Measurements from ENCODE around the gene DET1. TPM values are rescaled to one million over a fixed set of nuclear protein-coding genes. Genes with fewer than 3 reads are reported as not detected.

The DET1 gene
- total RNA-seq, 4 donors from 2014 or later, result 4.1 to 8.7 (median 6.7) TPM

DNA sequence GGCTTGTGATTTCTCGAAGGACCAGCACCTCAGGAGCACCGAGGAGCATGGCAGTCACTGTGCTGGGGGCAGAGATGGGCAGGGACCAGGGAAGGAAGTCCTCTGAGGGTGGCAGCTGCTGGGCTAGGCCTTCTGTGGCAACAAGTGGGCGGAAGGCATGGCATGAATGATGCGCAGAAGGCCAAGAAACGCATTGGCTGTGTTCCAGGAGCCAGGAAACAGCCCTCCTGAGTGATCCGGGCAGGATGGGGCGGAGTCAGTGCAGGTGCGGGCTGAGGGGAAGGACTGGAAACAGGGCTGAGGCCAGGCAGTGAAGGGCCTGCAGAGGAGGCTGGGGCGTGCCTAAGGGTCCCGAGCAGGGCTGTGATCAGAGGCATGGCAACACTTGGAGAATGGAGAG, 55.3 kb downstream of the DET1 start:
- ATAC-seq (ENCODE audit: low FRiP score) (no peak), DNase-seq (ENCODE audit: low spot score) (no peak)
- TF ChIP-seq, protein P1, sequence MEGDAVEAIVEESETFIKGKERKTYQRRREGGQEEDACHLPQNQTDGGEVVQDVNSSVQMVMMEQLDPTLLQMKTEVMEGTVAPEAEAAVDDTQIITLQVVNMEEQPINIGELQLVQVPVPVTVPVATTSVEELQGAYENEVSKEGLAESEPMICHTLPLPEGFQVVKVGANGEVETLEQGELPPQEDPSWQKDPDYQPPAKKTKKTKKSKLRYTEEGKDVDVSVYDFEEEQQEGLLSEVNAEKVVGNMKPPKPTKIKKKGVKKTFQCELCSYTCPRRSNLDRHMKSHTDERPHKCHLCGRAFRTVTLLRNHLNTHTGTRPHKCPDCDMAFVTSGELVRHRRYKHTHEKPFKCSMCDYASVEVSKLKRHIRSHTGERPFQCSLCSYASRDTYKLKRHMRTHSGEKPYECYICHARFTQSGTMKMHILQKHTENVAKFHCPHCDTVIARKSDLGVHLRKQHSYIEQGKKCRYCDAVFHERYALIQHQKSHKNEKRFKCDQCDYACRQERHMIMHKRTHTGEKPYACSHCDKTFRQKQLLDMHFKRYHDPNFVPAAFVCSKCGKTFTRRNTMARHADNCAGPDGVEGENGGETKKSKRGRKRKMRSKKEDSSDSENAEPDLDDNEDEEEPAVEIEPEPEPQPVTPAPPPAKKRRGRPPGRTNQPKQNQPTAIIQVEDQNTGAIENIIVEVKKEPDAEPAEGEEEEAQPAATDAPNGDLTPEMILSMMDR (IDR thresholded peaks at IDR 0.05), result no peak

DNA sequence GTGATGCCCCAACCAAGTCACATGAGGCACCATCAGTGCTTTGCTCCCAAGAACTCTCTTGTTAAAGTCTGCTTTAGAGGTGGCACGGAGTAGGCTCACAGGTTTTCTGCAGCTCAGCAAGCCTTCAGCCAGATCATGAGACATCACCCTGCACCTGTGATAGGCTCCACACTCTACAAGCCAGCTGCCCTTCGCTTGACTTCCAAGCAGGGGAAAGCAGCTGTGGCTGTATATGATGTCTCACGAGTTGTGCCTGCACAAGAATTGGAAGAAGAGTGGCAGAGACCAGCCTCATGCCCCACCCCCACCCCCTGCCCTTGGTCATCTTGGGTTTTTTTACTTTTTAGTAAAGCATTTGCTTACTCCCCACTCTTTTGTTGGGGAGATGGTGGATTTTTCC, 56.4 kb downstream of the DET1 start:
- no peak for DNase-seq (ENCODE audit: low spot score)
- no peak for ATAC-seq (ENCODE audit: low FRiP score)
- TF ChIP-seq, protein P1 (IDR thresholded peaks at IDR 0.05), result no peak

DNA sequence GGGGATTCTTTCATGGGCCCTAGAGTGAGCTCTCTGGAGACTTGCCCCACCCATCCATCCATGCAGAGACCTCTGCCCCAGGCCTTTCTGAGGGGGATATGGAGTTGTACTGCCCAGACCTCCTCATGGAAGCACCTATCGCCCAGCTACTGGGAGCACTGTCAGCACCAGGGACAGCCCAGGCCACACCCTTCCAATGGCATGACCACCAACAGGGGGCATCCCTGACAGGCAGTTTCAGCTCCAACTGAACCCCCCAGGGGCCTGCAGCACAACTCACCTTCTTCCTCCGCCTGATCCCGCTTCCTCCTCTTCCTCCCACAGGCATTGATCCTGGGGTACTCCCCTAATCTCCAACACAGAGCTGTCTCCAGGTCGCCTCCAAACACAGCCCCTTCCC, 57.2 kb downstream of the DET1 start:
- no peak for ATAC-seq (ENCODE audit: low FRiP score)
- DNase-seq (ENCODE audit: low spot score), result no peak
- TF ChIP-seq, protein P1 (IDR thresholded peaks at IDR 0.05), result no peak

DNA sequence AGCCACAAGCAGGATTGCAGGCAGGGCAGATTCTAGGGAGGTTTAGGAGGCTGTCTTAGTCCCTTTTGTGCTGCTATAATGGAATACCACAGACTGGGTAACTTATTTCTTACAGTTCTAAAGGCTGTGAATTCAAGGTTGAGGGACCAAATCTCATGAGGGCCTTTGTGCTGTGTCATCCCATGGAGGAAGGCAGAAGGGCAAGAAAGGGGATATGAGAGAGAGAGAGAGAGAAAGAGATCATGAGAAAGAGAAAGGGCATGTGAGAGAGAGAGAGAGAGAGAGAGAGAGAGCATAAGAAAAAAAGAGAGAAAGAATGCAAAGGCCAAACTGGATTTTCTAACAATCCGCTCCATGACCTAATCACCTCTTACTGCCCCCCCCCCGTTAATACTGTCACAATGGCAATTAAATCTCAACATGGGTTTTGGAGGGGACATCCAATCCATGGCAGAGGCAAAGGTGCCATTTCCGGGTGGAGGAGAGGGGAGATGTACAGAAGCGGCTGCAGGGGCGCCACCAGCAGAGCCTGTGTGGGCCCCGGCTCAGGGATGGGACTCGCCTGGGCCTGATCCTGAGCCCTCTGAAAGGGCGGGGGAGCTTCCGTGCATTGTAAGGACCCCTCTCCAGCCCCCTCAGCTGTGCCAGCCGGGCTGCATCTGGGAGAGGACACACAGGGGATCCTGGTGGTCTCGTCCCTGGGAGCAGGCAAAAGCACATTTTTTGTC, 58.5 kb downstream of the DET1 start:
- DNase-seq (ENCODE audit: low spot score) (no peak), ATAC-seq (ENCODE audit: low FRiP score) (no peak)
- TF ChIP-seq, protein P1 (IDR thresholded peaks at IDR 0.05), result no peak

DNA sequence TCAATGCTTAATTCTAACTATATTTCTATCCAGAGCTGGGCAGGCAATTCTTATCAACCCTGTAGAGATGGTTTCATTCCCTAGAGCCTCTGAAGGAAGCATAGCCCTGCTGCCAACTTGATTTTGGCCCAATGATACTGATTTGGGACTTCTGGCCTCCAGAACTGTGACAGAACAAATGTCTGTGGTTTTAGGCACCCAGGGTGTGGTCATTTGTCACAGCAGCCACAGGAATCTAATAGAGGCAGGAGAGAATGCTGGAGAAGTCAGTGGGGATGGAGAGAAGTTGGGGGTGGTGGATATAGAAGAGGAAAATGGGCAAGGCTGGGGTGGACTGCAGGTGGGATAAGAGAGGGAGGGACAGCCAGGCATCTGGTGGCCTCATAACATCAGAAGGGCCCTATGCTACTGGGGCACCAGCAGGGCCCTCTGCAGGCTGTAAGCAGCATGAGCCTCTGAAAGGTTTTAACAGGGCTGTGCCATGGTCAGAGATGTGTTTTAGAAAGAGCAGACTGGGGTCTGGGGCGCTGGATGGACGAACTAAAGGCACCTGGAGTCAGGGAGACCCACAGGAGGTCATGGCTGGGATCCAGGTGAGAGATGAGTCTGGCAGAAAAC, 59.2 kb downstream of the DET1 start:
- ATAC-seq (ENCODE audit: low FRiP score), result no peak
- TF ChIP-seq, protein P1 (IDR thresholded peaks at IDR 0.05), result no peak

DNA sequence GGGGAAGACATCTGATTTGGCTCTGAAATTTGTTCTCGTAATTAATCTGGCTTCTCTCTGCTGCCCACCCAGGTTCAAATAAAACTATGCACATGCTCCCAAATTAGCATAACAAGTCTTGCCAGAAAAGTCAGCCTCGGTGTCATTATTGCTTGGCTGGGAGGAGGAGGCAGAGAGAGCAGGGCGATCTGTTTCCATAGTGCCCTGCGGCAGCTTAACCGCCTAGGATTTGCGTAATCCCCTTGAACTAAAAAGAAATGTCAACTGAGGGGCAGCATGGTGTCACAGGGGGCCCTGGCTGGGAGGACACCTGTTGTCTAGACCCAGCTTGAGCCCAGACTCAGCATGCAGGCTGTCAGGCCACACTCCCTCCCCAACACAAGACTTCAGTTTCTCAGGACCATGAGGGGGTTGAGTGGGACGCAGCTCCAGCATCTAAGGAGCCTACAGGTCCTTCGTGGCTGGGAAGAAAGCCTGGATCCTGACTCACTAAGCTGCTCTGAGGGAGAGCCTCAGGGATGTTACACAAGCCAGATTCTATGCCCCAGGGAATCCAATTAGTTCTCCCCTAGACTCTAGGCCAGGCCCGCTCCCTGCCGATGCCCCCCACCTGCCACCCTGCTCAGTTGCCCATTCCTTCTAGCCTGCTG, 61.7 kb downstream of the DET1 start:
- DNase-seq (ENCODE audit: low spot score), result no peak
- ATAC-seq (ENCODE audit: low FRiP score), result no peak
- TF ChIP-seq, protein P1 (IDR thresholded peaks at IDR 0.05), result no peak

More for the DNA sequence above, 59.2 kb downstream of the DET1 start:
- DNase-seq (ENCODE audit: low spot score), result no peak
